Measurements from ENCODE around the gene TMEM95. TPM values are rescaled to one million over a fixed set of nuclear protein-coding genes. Genes with fewer than 3 reads are reported as not detected.

Gene TMEM95
- total RNA-seq, 1 experiment from 2014 or later, result not detected

DNA sequence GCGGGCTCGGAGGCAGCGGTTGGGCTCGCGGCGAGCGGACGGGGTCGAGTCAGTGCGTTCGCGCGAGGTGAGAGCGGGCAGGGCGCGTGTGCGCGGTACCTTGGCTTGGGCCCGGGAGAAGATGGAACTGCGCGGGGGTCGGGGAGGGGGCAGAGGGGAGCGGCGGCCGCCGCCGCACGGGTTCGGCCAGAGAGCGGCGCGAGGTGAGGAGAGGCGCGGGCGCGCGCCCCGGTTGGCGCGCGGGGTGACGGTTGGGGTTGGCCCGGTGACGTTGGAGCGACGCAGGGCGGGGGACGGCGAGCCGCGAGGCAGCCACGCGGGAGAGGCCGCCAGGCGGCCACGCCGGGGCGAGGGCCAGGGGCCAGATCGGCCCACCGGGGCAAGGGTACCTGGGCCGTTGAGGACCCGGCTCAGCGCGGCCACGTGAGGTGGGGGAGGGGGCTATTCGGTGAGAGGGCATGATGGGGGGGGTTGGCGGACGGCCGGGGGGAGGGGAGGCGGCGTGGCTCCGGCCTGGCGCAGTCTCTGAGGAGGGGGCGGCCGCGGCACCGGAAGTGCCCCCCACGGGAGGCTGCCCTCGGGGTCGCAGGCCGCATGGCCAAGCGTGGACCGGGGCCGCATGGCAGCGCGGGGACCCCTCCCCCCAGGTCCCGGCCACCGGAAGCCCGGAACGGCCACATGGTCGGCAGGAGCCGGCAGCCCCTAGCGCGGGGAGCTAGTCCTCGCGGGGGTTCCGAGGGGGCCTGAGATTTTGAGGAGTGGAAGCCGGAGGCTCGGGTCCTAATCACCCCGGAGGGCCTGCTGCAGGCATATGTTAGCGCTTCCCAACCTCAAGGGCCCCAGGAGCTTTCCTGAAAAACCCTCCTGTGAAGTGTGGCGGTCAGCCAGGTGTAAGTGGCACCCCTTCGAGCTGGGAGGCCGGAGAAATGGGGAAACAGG lies 47.0 kb upstream of the TMEM95 start:
- BruUV-seq (replicated peaks), result no TSS peak
- Histone ChIP-seq H3K36me3 (ENCODE audit: control insufficient read depth in 1 of 2, insufficient read depth in 2 of 2, low read length in 2 of 2) (peaks cover 27 to 42% of the 10 kb centered on the region in 2 experiments), H3K27me3 (ENCODE audit: insufficient read depth, low read length) (no peaks in the 10 kb centered on the region), H3K9me3 (ENCODE audit: control insufficient read depth in 1 of 2, insufficient read depth in 1 of 2, low read depth in 1 of 2, low read length in 2 of 2) (no peaks in the 10 kb centered on the region), H3K27ac (ENCODE audit: low read depth, low read length) (peak overlapping the region; percentile 98), H2AFZ (ENCODE audit: low read depth, low read length, poor library complexity, severe bottlenecking) (no peak overlapping the region), H4K20me1 (ENCODE audit: insufficient read depth) (peaks cover 30% of the 10 kb centered on the region), H3K4me2 (ENCODE audit: low read length) (peak overlapping the region; percentile 88), H3K9me2 (ENCODE audit: insufficient read depth) (no peaks in the 10 kb centered on the region), H3K9ac (ENCODE audit: low read length) (peak overlapping the region; percentile 99), H3K4me1 (ENCODE audit: control insufficient read depth in 1 of 2, insufficient read depth in 2 of 2, low read length in 2 of 2) (peaks cover 24 to 47% of the 10 kb centered on the region in 2 experiments), H3K79me2 (ENCODE audit: insufficient read depth, low read length) (peaks cover 55% of the 10 kb centered on the region), H3K4me3 (replicated peaks in 1 of 2; ENCODE audit: low read depth in 1 of 2, low read length in 2 of 2) (peak overlapping the region; percentile 90 to 99)
- ATAC-seq, result peak; percentile 16
- TF ChIP-seq POLR2A (IDR thresholded peaks at IDR 0.05; ENCODE audit: borderline replicate concordance, extremely low read depth, insufficient read depth, insufficient read length) (no peak), ZFX (IDR thresholded peaks at IDR 0.05) (peak; percentile 45; the same call in 1 of the 2 replicates), POLR2AphosphoS5 (IDR thresholded peaks at IDR 0.05; ENCODE audit: low read depth, low read length) (no peak), EGR1 (IDR thresholded peaks at IDR 0.05; ENCODE audit: low read depth) (no peak), FOSL1 (IDR thresholded peaks at IDR 0.05; ENCODE audit: low read depth) (no peak)
- TF ChIP-seq, protein P1, sequence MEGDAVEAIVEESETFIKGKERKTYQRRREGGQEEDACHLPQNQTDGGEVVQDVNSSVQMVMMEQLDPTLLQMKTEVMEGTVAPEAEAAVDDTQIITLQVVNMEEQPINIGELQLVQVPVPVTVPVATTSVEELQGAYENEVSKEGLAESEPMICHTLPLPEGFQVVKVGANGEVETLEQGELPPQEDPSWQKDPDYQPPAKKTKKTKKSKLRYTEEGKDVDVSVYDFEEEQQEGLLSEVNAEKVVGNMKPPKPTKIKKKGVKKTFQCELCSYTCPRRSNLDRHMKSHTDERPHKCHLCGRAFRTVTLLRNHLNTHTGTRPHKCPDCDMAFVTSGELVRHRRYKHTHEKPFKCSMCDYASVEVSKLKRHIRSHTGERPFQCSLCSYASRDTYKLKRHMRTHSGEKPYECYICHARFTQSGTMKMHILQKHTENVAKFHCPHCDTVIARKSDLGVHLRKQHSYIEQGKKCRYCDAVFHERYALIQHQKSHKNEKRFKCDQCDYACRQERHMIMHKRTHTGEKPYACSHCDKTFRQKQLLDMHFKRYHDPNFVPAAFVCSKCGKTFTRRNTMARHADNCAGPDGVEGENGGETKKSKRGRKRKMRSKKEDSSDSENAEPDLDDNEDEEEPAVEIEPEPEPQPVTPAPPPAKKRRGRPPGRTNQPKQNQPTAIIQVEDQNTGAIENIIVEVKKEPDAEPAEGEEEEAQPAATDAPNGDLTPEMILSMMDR (IDR thresholded peaks at IDR 0.05 in 2 of 3, conservative IDR thresholded peaks at IDR 0.05 in 1 of 3; ENCODE audit: borderline replicate concordance in 1 of 3, insufficient read depth in 1 of 3, low read depth in 2 of 3, low read length in 2 of 3), result no peak
- TF ChIP-seq, protein P2, sequence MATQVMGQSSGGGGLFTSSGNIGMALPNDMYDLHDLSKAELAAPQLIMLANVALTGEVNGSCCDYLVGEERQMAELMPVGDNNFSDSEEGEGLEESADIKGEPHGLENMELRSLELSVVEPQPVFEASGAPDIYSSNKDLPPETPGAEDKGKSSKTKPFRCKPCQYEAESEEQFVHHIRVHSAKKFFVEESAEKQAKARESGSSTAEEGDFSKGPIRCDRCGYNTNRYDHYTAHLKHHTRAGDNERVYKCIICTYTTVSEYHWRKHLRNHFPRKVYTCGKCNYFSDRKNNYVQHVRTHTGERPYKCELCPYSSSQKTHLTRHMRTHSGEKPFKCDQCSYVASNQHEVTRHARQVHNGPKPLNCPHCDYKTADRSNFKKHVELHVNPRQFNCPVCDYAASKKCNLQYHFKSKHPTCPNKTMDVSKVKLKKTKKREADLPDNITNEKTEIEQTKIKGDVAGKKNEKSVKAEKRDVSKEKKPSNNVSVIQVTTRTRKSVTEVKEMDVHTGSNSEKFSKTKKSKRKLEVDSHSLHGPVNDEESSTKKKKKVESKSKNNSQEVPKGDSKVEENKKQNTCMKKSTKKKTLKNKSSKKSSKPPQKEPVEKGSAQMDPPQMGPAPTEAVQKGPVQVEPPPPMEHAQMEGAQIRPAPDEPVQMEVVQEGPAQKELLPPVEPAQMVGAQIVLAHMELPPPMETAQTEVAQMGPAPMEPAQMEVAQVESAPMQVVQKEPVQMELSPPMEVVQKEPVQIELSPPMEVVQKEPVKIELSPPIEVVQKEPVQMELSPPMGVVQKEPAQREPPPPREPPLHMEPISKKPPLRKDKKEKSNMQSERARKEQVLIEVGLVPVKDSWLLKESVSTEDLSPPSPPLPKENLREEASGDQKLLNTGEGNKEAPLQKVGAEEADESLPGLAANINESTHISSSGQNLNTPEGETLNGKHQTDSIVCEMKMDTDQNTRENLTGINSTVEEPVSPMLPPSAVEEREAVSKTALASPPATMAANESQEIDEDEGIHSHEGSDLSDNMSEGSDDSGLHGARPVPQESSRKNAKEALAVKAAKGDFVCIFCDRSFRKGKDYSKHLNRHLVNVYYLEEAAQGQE (IDR thresholded peaks at IDR 0.05; ENCODE audit: low read depth), result no peak
- TF ChIP-seq, protein P3, sequence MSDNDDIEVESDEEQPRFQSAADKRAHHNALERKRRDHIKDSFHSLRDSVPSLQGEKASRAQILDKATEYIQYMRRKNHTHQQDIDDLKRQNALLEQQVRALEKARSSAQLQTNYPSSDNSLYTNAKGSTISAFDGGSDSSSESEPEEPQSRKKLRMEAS (IDR thresholded peaks at IDR 0.05), result peak; percentile 74
- TF ChIP-seq, protein P4, sequence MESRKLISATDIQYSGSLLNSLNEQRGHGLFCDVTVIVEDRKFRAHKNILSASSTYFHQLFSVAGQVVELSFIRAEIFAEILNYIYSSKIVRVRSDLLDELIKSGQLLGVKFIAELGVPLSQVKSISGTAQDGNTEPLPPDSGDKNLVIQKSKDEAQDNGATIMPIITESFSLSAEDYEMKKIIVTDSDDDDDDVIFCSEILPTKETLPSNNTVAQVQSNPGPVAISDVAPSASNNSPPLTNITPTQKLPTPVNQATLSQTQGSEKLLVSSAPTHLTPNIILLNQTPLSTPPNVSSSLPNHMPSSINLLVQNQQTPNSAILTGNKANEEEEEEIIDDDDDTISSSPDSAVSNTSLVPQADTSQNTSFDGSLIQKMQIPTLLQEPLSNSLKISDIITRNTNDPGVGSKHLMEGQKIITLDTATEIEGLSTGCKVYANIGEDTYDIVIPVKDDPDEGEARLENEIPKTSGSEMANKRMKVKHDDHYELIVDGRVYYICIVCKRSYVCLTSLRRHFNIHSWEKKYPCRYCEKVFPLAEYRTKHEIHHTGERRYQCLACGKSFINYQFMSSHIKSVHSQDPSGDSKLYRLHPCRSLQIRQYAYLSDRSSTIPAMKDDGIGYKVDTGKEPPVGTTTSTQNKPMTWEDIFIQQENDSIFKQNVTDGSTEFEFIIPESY (IDR thresholded peaks at IDR 0.05; ENCODE audit: extremely low read depth, insufficient replicate concordance, low read length), result no peak
- DNase-seq (ENCODE audit: low read depth, low spot score), result no peak
- ChIA-PET RAD21 (ENCODE audit: low non-redundant PET in 1 of 2, low total read pairs in 2 of 2, uncharacterized antibody in 2 of 2, unreplicated experiment in 2 of 2) (no interaction called here), POLR2A (interaction anchor here (0.6 to 1.6 kb wide), 4 partner anchors 10 to 96 kb away, joined by 3 to 9 read pairs (median 3); partner anchors contain the start of genes GABARAP, NEURL4 and TMEM256), CTCF (no interaction called here)
- intact Hi-C loops (cut with micrococcal nuclease), result loop anchor here (2.0 to 5.0 kb wide), 2 partner anchors 43 to 56 kb away; partner anchors contain the start of genes CTDNEP1 and ELP5
